ENCODE results near the gene GPR157. TPM values are rescaled to one million over a fixed set of nuclear protein-coding genes. Genes with fewer than 3 reads are reported as not detected.

The GPR157 gene
- total and polyA plus RNA-seq, 10 of the 15 experiments (the other 5 are each of a cell fraction or from before 2014, with no cell fraction given), result 0.66 to 15.9 (median 3.1) TPM

- Histone ChIP-seq H4K20me1 (ENCODE audit: control insufficient read depth, insufficient read depth) (no peaks in the 10 kb centered on the region), H2AFZ (ENCODE audit: control insufficient read depth, low read depth, low read length) (no peak overlapping the region), H3K9ac (ENCODE audit: control insufficient read depth, insufficient read depth, low read length) (no peak overlapping the region), H3K27me3 (replicated peaks in 1 of 2; ENCODE audit: control insufficient read depth in 2 of 2, insufficient read depth in 2 of 2, low read length in 1 of 2) (no peaks in the 10 kb centered on the region; a peak in 2 of 4 replicates), H3K4me3 (no peak overlapping the region), H3K4me2 (ENCODE audit: control insufficient read depth, insufficient read depth) (no peak overlapping the region), H3K4me1 (ENCODE audit: control insufficient read depth, insufficient read depth, low read length) (no peaks in the 10 kb centered on the region), H3K79me2 (ENCODE audit: control insufficient read depth, insufficient read depth, low read length) (no peaks in the 10 kb centered on the region), H3K36me3 (ENCODE audit: control insufficient read depth in 2 of 2, insufficient read depth in 2 of 2, low read length in 1 of 2) (no peaks in the 10 kb centered on the region), H3K9me3 (replicated peaks; ENCODE audit: control insufficient read depth, insufficient read depth, low read length) (no peaks in the 10 kb centered on the region; the same call in 1 of the 3 replicates), H3K27ac (ENCODE audit: control insufficient read depth, insufficient read depth) (no peak overlapping the region)
- intact Hi-C loops (cut with micrococcal nuclease; ENCODE audit: unreplicated experiment), result no loop called here
- ChIA-PET SMC1A (ENCODE audit: uncharacterized antibody, unreplicated experiment) (interaction anchor here (0.6 to 2.2 kb wide), 8 partner anchors 9 to 81 kb away, joined by 3 to 5 read pairs (median 3); no protein-coding TSS in a partner anchor), RAD21 (ENCODE audit: unreplicated experiment) (interaction anchor here (1.1 kb wide), 1 partner anchor 8 kb away, joined by 3 read pairs; no protein-coding TSS in a partner anchor), CTCF (interaction anchor here (0.7 to 1.5 kb wide), 2 partner anchors 8 to 88 kb away, joined by 3 to 8 read pairs; no protein-coding TSS in a partner anchor), POLR2A (interaction anchor here (1.5 kb wide), 1 partner anchor 13 kb away, joined by 12 read pairs; no protein-coding TSS in a partner anchor)
- no peak for TF ChIP-seq CREM (IDR thresholded peaks at IDR 0.05; ENCODE audit: low read depth)
- TF ChIP-seq SRF (IDR thresholded peaks at IDR 0.05; ENCODE audit: low read depth in 2 of 2, low read length in 2 of 2), result no peak
- TF ChIP-seq KLF5 (IDR thresholded peaks at IDR 0.05; ENCODE audit: partially characterized antibody), result no peak
- TF ChIP-seq HDAC6 (IDR thresholded peaks at IDR 0.05; ENCODE audit: unreplicated experiment), result no peak
- TF ChIP-seq ESRRA (IDR thresholded peaks at IDR 0.05; ENCODE audit: low read length), result no peak
- no peak for TF ChIP-seq CEBPB (IDR thresholded peaks at IDR 0.05; ENCODE audit: borderline replicate concordance in 1 of 2, low read depth in 2 of 2, low read length in 2 of 2)
- no peak for TF ChIP-seq ZBTB4 (CRISPR knock-in tag; IDR thresholded peaks at IDR 0.05)
- no peak for TF ChIP-seq NBN (IDR thresholded peaks at IDR 0.05)
- TF ChIP-seq PRDM15 (CRISPR knock-in tag; IDR thresholded peaks at IDR 0.05), result no peak
- TF ChIP-seq ATF7 (IDR thresholded peaks at IDR 0.05; ENCODE audit: low read depth), result no peak
- TF ChIP-seq IRF4 (IDR thresholded peaks at IDR 0.05; ENCODE audit: low read depth, low read length), result no peak
- in situ Hi-C loops (cut with MboI), result no loop called here
- DNase-seq (ENCODE audit: low read depth, low spot score), result no peak
- no peak for FAIRE-seq
- no peak for ATAC-seq
- WGBS (ENCODE audit: insufficient coverage, insufficient replicate concordance, low lambda C conversion rate, missing lambda C conversion rate), result 35% methylated on average over 6 of the region's 6 CpGs
- BruUV-seq (replicated peaks), result no TSS peak
Measured at GRCh38 chr1:9093581-9093980, 35.3 kb downstream of the GPR157 start.
